ENCODE results near the gene SPTBN2. TPM values are rescaled to one million over a fixed set of nuclear protein-coding genes. Genes with fewer than 3 reads are reported as not detected.

The SPTBN2 gene
- total RNA-seq, 1 donor from 2014 or later: 117 TPM

- no peak for DNase-seq (ENCODE audit: extremely low spot score in 2 of 2)
- TF ChIP-seq POLR2AphosphoS5 (IDR thresholded peaks at IDR 0.05; ENCODE audit: insufficient read depth in 1 of 2, low read depth in 1 of 2): no peak
- TF ChIP-seq POLR2A (IDR thresholded peaks at IDR 0.05): no peak
- TF ChIP-seq CTCF (IDR thresholded peaks at IDR 0.05): no peak
- Histone ChIP-seq H3K27me3 (no peaks in the 10 kb centered on the region), H3K4me3 (no peak overlapping the region), H3K4me1 (peaks cover 14% of the 10 kb centered on the region), H3K27ac (no peak overlapping the region), H3K9me3 (no peaks in the 10 kb centered on the region), H3K36me3 (no peaks in the 10 kb centered on the region)
- intact Hi-C loops (cut with DNase I): no loop called here
Observed at GRCh38 chr11:66692446-66692845, 36.6 kb downstream of the SPTBN2 start.

- Histone ChIP-seq H3K9me3 (no peaks in the 10 kb centered on the region), H3K27ac (no peak overlapping the region), H3K4me1 (peaks cover 14% of the 10 kb centered on the region), H3K27me3 (no peaks in the 10 kb centered on the region), H3K36me3 (no peaks in the 10 kb centered on the region), H3K4me3 (no peak overlapping the region)
- intact Hi-C loops (cut with DNase I): no loop called here
- TF ChIP-seq CTCF (IDR thresholded peaks at IDR 0.05) (no peak), POLR2A (IDR thresholded peaks at IDR 0.05) (no peak), POLR2AphosphoS5 (IDR thresholded peaks at IDR 0.05; ENCODE audit: insufficient read depth in 1 of 2, low read depth in 1 of 2) (no peak)
- no peak for DNase-seq (ENCODE audit: extremely low spot score in 2 of 2)
Observed at GRCh38 chr11:66691311-66691980, 37.6 kb downstream of the SPTBN2 start.

GRCh38 chr11:66689661-66690590, 39.1 kb downstream of the SPTBN2 start:
- intact Hi-C loops (cut with DNase I): loop anchor here (5.0 to 10.0 kb wide), 2 partner anchors 147 to 285 kb away; no protein-coding TSS in a partner anchor
- Histone ChIP-seq H3K4me1 (peaks cover 22% of the 10 kb centered on the region), H3K36me3 (no peaks in the 10 kb centered on the region), H3K27me3 (no peaks in the 10 kb centered on the region), H3K4me3 (no peak overlapping the region), H3K9me3 (no peaks in the 10 kb centered on the region), H3K27ac (no peak overlapping the region)
- no peak for DNase-seq (ENCODE audit: extremely low spot score in 2 of 2)
- TF ChIP-seq POLR2AphosphoS5 (IDR thresholded peaks at IDR 0.05; ENCODE audit: insufficient read depth in 1 of 2, low read depth in 1 of 2): no peak
- TF ChIP-seq CTCF (IDR thresholded peaks at IDR 0.05): no peak
- TF ChIP-seq POLR2A (IDR thresholded peaks at IDR 0.05): no peak

GRCh38 chr11:66688561-66689534, 40.2 kb downstream of the SPTBN2 start:
- H3K27me3 ChIP-seq: no peaks in the 10 kb centered on the region
- intact Hi-C loops (cut with DNase I): loop anchor here (5.0 to 10.0 kb wide), 2 partner anchors 148 to 284 kb away; no protein-coding TSS in a partner anchor
- no peak for DNase-seq (ENCODE audit: extremely low spot score in 2 of 2)
- H3K4me1 ChIP-seq: peaks cover 15% of the 10 kb centered on the region
- H3K4me3 ChIP-seq: no peak overlapping the region
- no peaks in the 10 kb centered on the region for H3K9me3 ChIP-seq
- H3K36me3 ChIP-seq: no peaks in the 10 kb centered on the region
- no peak overlapping the region for H3K27ac ChIP-seq
- no peak for TF ChIP-seq POLR2A (IDR thresholded peaks at IDR 0.05)

GRCh38 chr11:66687831-66688281, 41.2 kb downstream of the SPTBN2 start:
- no peak overlapping the region for H3K4me3 ChIP-seq
- peaks cover 15% of the 10 kb centered on the region for H3K4me1 ChIP-seq
- no peaks in the 10 kb centered on the region for H3K27me3 ChIP-seq
- TF ChIP-seq POLR2AphosphoS5 (IDR thresholded peaks at IDR 0.05; ENCODE audit: insufficient read depth in 1 of 2, low read depth in 1 of 2) (no peak), CTCF (IDR thresholded peaks at IDR 0.05) (no peak), POLR2A (IDR thresholded peaks at IDR 0.05) (no peak)
- DNase-seq (ENCODE audit: extremely low spot score in 2 of 2): no peak
- no peaks in the 10 kb centered on the region for H3K36me3 ChIP-seq
- intact Hi-C loops (cut with DNase I): loop anchor here (5.0 to 10.0 kb wide), 2 partner anchors 149 to 283 kb away; no protein-coding TSS in a partner anchor
- no peak overlapping the region for H3K27ac ChIP-seq
- no peaks in the 10 kb centered on the region for H3K9me3 ChIP-seq

All from vagina (tissue), 2 donors.